ENCODE data around the gene NFXL1. TPM values are rescaled to one million over a fixed set of nuclear protein-coding genes. Genes with fewer than 3 reads are reported as not detected.
A peak's percentile ranks its signal among the peaks of the same experiment; 100 is the strongest.

The NFXL1 gene
- total RNA-seq (10 to 100 TPM; 26.9 to 35.3 TPM), polyA plus RNA-seq (ENCODE audit: insufficient read depth, low read depth, low replicate concordance) (27.5 TPM)
- long read RNA-seq, donor 1, partial matches to known transcripts, result 0 of 1 reads
- long read RNA-seq, donor 1, other reads (novel, unspliced or antisense), result 0 of 1 reads
- long read RNA-seq, donor 2, partial matches to known transcripts, result 0 of 1 reads
- long read RNA-seq, donor 2, other reads (novel, unspliced or antisense), result 0 of 1 reads

- Histone ChIP-seq H3K27me3 (no peaks in the 10 kb centered on the region), H3K4me3 (peak within 1 kb of the TSS; percentile 87 to 88), H3K36me3 (ENCODE audit: low read depth, missing control alignments) (no peaks in the 10 kb centered on the region), H3K27ac (peak within 1 kb of the TSS; percentile 59 to 66), H3K9me3 (no peaks in the 10 kb centered on the region), H3K4me1 (peaks cover 6% of the 10 kb centered on the region)
- no peak for TF ChIP-seq POLR2A (IDR thresholded peaks at IDR 0.05)
- no peak for TF ChIP-seq CTCF (IDR thresholded peaks at IDR 0.05)
- intact Hi-C loops (cut with DNase I; ENCODE audit: low total_unique reads), result no loop called here
- 0% methylated on average over 38 to 54 of the region's 55 CpGs for WGBS, 2 donors
- DNase-seq, result peak; percentile 98
These were observed at the start of gene NFXL1 for GRCh38 chr4:47914220-47914925. TSS of gene NFXL1 (minus strand) at chr4:47914583. CDS start at chr4:47914203, 380 bp downstream.

- Histone ChIP-seq H3K4me3 (peak overlapping the region in 1 of 2 donors; percentile 20), H3K9me3 (no peaks in the 10 kb centered on the region), H3K36me3 (ENCODE audit: low read depth, missing control alignments) (no peaks in the 10 kb centered on the region), H3K27me3 (no peaks in the 10 kb centered on the region), H3K27ac (no peak overlapping the region), H3K4me1 (no peaks in the 10 kb centered on the region)
- intact Hi-C loops (cut with DNase I; ENCODE audit: low total_unique reads), result no loop called here
- no peak for TF ChIP-seq CTCF (IDR thresholded peaks at IDR 0.05)
- no peak for TF ChIP-seq POLR2A (IDR thresholded peaks at IDR 0.05)
- WGBS, 2 donors, result 55 to 62% methylated on average over 6 of the region's 6 CpGs
- DNase-seq, result no peak
These were observed 40.3 kb upstream of the NFXL1 start for GRCh38 chr4:47954677-47955076.

- Histone ChIP-seq H3K9me3 (no peaks in the 10 kb centered on the region), H3K27ac (no peak overlapping the region), H3K4me1 (no peaks in the 10 kb centered on the region), H3K36me3 (ENCODE audit: low read depth, missing control alignments) (no peaks in the 10 kb centered on the region), H3K4me3 (peak overlapping the region in 1 of 2 donors; percentile 20), H3K27me3 (no peaks in the 10 kb centered on the region)
- WGBS, 2 donors, result 35 to 42% methylated on average over 10 of the region's 10 CpGs
- intact Hi-C loops (cut with DNase I; ENCODE audit: low total_unique reads), result no loop called here
- no peak for TF ChIP-seq CTCF (IDR thresholded peaks at IDR 0.05)
- no peak for TF ChIP-seq POLR2A (IDR thresholded peaks at IDR 0.05)
- no peak for DNase-seq
These were observed 39.9 kb upstream of the NFXL1 start for GRCh38 chr4:47954245-47954644.

GRCh38 chr4:47945930-47946726 is 31.7 kb upstream of the NFXL1 start:
- Histone ChIP-seq H3K27ac (no peak overlapping the region), H3K9me3 (no peaks in the 10 kb centered on the region), H3K36me3 (ENCODE audit: low read depth, missing control alignments) (no peaks in the 10 kb centered on the region), H3K4me3 (no peak overlapping the region), H3K4me1 (no peaks in the 10 kb centered on the region), H3K27me3 (no peaks in the 10 kb centered on the region)
- intact Hi-C loops (cut with DNase I; ENCODE audit: low total_unique reads), result no loop called here
- WGBS, 2 donors, result 84 to 90% methylated on average over 5 of the region's 5 CpGs
- TF ChIP-seq POLR2A (IDR thresholded peaks at IDR 0.05) (no peak), CTCF (IDR thresholded peaks at IDR 0.05) (no peak)
- no peak for DNase-seq

Data from testis (tissue), 5 donors.